ENCODE results near the gene RNF123. TPM values are rescaled to one million over a fixed set of nuclear protein-coding genes. Genes with fewer than 3 reads are reported as not detected.

RNF123 gene
- total RNA-seq (10 to 100 TPM; 66.4 to 70.0 TPM), polyA plus RNA-seq (10 to 100 TPM in 2 of 3 donors, 1 to 10 TPM in 1; 8.8 to 20.4 (median 10.5) TPM), total RNA-seq (50.8 to 64.7 (median 54.0) reads per million in 6 experiments)

DNA sequence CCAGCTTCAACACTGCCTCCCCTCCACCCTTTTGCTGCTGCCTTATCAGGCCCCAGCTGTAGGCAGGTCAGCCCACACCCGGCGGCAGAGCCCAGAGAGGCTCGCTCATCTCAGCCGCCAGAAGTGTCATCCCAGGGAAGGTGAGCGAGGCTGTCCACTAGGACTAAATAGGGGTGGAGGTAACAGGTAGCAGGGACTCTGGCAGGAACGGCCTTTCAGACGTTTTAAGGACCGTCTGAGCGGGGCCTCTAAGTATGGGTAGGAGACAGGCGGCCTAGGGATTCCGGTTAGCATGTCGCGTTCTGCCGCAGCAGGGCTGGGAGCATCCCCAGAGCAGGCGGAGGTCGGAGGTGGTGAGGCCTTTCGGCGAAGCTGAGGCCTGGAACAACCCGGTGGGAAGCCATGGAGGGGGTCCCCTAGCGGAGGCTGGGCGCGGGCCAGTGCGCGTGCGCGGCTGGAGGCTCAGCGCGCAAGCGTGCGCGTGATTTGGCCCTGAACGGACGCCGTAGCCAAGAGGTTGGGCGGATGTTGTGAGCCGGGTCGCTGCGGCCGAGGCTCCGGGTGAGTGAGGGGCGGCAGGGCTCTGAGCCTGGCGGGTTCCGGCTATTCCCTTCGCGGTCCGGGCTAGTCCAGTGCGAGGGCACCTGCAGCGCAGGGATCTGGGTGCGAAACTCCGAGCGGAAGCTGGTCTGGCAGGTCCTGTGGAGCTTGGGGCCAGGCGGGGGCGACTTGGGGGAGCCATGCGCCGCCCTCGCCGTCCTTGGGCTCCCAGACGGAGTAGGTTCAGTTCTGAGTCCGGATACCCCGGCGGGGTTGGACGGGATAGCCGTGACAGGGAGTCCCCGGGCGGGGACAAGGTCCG is at the start of gene RNF123, which contains the start of gene MST1:
RNF123 (plus strand) TSS at position 512 of the 862 bp plus-strand sequence. CDS start 1,609 bp downstream, outside the sequence.
MST1 (minus strand) TSS at position 429 of the 862 bp plus-strand sequence. CDS start 783 bp downstream, outside the sequence.
- DNase-seq: peak; percentile 86 to 97 (median 94)
- POLR2A ChIA-PET: interaction anchor here (0.6 to 1.5 kb wide), 6 partner anchors 10 to 620 kb away, joined by 3 to 5 read pairs (median 3); no protein-coding TSS in a partner anchor
- Mint-ChIP-seq H3K4me3 (peak within 1 kb of the TSS; percentile 92 to 98 (median 96)), H3K4me1 (peaks cover 16 to 53% (median 47%) of the 10 kb centered on the region in 4 donors), H3K27ac (peak within 1 kb of the TSS; percentile 93 to 99 (median 98)), H3K27me3 (no peaks in the 10 kb centered on the region), H3K36me3 (peaks cover 0 to 6% (median 1%) of the 10 kb centered on the region in 3 donors), H3K9me3 (no peaks in the 10 kb centered on the region)
- peak; percentile 77 to 79 for ATAC-seq

DNA sequence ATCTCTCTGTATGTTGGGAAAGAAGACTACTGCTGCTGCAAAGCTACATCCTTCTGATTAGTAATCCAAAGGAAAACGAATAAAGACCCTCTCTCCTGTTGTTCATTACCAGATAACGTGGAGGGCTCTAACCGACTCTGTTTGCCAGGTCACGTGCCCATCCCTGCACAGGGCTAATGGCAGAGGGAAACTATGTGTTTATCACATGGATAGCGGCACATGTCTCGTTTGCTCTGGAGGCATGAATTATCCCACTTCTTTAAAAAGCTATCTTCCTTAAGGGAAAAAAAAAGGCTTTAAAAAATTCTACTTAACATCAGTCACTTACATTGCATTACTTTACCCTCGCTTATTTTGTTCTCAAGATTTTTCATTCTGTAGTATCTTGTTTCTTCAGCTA is 48.1 kb upstream of the RNF123 start:
- no peaks in the 10 kb centered on the region for H3K36me3 Mint-ChIP-seq
- DNase-seq (no peak), ATAC-seq (no peak)
- no peaks in the 10 kb centered on the region for H3K27me3 Mint-ChIP-seq
- H3K4me3 Mint-ChIP-seq: no peak overlapping the region
- POLR2A ChIA-PET: interaction anchor here (0.6 kb wide), 1 partner anchor 142 kb away, joined by 4 read pairs; no protein-coding TSS in a partner anchor
- no peaks in the 10 kb centered on the region for H3K4me1 Mint-ChIP-seq
- H3K9me3 Mint-ChIP-seq: no peaks in the 10 kb centered on the region
- H3K27ac Mint-ChIP-seq: no peak overlapping the region

DNA sequence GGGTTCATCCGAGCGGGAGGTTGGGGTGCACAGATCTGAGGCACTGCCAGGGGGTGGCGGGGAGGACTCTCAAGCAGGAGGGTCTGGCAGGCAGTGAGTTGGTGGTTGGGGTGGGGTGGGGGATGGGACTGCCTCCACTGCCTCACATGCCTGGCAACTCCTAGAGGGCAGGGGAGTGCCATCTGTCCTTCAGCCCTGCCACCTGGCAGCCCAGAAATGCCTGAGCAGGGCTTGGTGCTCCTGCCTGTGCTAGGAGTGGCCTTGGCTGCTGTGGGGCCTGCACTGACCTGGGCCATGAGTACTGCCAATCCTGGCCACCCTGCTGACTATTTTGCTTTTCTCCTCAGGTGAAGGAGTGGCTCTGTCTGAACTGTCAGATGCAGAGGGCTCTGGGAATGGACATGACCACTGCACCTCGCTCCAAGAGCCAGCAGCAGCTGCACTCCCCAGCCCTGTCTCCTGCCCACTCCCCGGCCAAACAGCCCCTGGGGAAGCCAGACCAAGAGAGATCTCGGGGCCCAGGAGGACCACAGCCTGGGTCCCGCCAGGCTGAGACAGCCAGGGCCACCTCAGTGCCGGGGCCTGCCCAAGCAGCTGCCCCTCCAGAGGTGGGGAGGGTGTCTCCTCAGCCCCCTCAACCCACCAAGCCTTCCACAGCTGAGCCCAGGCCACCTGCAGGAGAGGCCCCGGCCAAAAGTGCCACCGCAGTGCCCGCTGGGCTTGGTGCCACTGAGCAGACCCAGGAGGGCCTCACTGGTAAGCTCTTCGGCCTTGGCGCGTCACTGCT is 47.2 kb upstream of the RNF123 start:
- no peaks in the 10 kb centered on the region for H3K36me3 Mint-ChIP-seq
- POLR2A ChIA-PET: no interaction called here
- DNase-seq (no peak), ATAC-seq (no peak)
- no peak overlapping the region for H3K4me3 Mint-ChIP-seq
- H3K9me3 Mint-ChIP-seq: no peaks in the 10 kb centered on the region
- no peaks in the 10 kb centered on the region for H3K27me3 Mint-ChIP-seq
- H3K27ac Mint-ChIP-seq: no peak overlapping the region
- no peaks in the 10 kb centered on the region for H3K4me1 Mint-ChIP-seq

- no peak overlapping the region for H3K27ac Mint-ChIP-seq
Measured at GRCh38 chr3:49642708-49643145, 46.6 kb upstream of the RNF123 start.

DNA sequence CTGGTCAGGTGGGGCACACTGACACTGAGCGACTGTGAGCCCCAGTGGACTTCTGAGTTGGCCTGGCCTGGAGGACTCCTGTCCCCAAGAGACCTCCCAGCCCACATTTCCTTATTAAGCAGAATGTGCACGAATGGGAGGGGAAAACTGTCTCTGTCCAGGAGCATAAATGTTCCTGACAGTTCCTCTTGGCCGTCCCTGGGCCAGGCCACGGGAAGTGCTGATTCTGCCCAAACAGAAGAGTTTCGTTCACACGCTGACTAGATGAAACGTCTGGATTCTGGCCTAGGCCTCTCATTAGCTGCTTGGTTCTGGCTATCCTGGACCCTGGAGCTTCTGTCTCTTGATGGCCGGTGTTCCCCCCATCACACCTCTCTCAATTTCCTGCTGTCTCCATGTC is 44.7 kb upstream of the RNF123 start:
- Mint-ChIP-seq H3K4me1 (no peaks in the 10 kb centered on the region), H3K27ac (no peak overlapping the region), H3K4me3 (no peak overlapping the region), H3K36me3 (no peaks in the 10 kb centered on the region), H3K9me3 (no peaks in the 10 kb centered on the region), H3K27me3 (no peaks in the 10 kb centered on the region)
- no peak for ATAC-seq
- no peak for DNase-seq
- POLR2A ChIA-PET: no interaction called here

More at GRCh38 chr3:49642708-49643145, 46.6 kb upstream of the RNF123 start:
- H3K36me3 Mint-ChIP-seq: no peaks in the 10 kb centered on the region
- H3K4me1 Mint-ChIP-seq: no peaks in the 10 kb centered on the region
- DNase-seq (no peak), ATAC-seq (no peak)
- no peak overlapping the region for H3K4me3 Mint-ChIP-seq
- H3K9me3 Mint-ChIP-seq: no peaks in the 10 kb centered on the region
- POLR2A ChIA-PET: no interaction called here
- no peaks in the 10 kb centered on the region for H3K27me3 Mint-ChIP-seq

- H3K36me3 Mint-ChIP-seq: no peaks in the 10 kb centered on the region
- H3K4me1 Mint-ChIP-seq: no peaks in the 10 kb centered on the region
- ATAC-seq (no peak), DNase-seq (no peak)
- H3K27ac Mint-ChIP-seq: no peak overlapping the region
- POLR2A ChIA-PET: no interaction called here
- H3K9me3 Mint-ChIP-seq: no peaks in the 10 kb centered on the region
- H3K4me3 Mint-ChIP-seq: no peak overlapping the region
- no peaks in the 10 kb centered on the region for H3K27me3 Mint-ChIP-seq
Measured at GRCh38 chr3:49646236-49646635, 43.1 kb upstream of the RNF123 start.

GRCh38 chr3:49647741-49648140 is 41.6 kb upstream of the RNF123 start:
- no peaks in the 10 kb centered on the region for H3K36me3 Mint-ChIP-seq
- H3K4me3 Mint-ChIP-seq: no peak overlapping the region
- no peak for ATAC-seq
- H3K27me3 Mint-ChIP-seq: no peaks in the 10 kb centered on the region
- no peaks in the 10 kb centered on the region for H3K9me3 Mint-ChIP-seq
- POLR2A ChIA-PET: no interaction called here
- H3K27ac Mint-ChIP-seq: no peak overlapping the region
- H3K4me1 Mint-ChIP-seq: no peaks in the 10 kb centered on the region
- no peak for DNase-seq

- Mint-ChIP-seq H3K27ac (peak overlapping the region in 1 of 10 donors; percentile 59), H3K4me3 (no peak overlapping the region), H3K36me3 (no peaks in the 10 kb centered on the region), H3K27me3 (no peaks in the 10 kb centered on the region), H3K4me1 (no peaks in the 10 kb centered on the region), H3K9me3 (no peaks in the 10 kb centered on the region)
- POLR2A ChIA-PET: no interaction called here
- no peak for DNase-seq
- ATAC-seq: no peak
Measured at GRCh38 chr3:49648354-49649019, 40.9 kb upstream of the RNF123 start.

DNA sequence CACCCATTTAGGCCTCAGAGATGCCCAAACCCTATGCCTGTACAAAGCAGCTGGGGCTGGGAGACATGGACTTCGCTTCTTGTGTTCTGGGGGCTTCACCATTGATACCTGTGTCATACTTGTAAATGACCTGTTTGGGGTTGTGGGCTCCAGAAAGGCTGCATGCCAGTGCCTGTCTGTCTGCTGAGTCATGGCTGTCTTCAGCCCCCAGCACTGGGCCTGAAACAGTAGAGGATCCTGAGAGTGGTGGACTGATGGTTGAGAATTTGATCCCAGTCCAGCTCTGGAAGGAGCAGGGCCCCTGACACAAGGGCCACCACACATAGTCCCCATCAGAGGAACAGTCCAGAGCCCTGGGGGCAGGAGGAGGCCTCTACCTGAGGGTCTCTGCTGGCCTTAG is 39.8 kb upstream of the RNF123 start:
- H3K9me3 Mint-ChIP-seq: no peaks in the 10 kb centered on the region
- no peak overlapping the region for H3K4me3 Mint-ChIP-seq
- ATAC-seq (no peak), DNase-seq (no peak)
- H3K27me3 Mint-ChIP-seq: no peaks in the 10 kb centered on the region
- H3K27ac Mint-ChIP-seq: peak overlapping the region in 1 of 10 donors; percentile 3
- no peaks in the 10 kb centered on the region for H3K4me1 Mint-ChIP-seq
- POLR2A ChIA-PET: no interaction called here
- H3K36me3 Mint-ChIP-seq: no peaks in the 10 kb centered on the region

DNA sequence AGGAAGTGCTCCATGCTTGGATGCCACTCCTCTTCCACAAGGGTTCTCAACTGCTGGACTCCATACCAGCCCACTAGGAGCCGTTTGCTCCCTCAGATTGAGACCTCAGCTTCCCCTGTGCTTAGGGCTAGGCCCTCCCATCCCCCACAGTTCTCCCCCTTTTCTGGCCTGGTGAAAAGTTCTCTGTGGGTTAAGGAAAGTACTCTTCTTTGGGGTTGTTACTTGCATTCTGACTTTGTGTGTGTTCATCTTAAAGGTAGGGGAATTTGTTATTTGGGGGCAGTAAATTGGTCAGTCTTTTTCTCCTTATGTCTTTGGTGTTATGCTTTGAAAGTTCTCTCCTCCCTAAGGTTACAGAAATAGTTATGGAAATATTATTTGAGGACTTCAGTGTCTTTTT is 39.2 kb upstream of the RNF123 start:
- no peak overlapping the region for H3K4me3 Mint-ChIP-seq
- H3K4me1 Mint-ChIP-seq: no peaks in the 10 kb centered on the region
- POLR2A ChIA-PET: no interaction called here
- peak overlapping the region in 1 of 10 donors; percentile 43 for H3K27ac Mint-ChIP-seq
- H3K36me3 Mint-ChIP-seq: no peaks in the 10 kb centered on the region
- H3K9me3 Mint-ChIP-seq: no peaks in the 10 kb centered on the region
- no peaks in the 10 kb centered on the region for H3K27me3 Mint-ChIP-seq
- no peak for ATAC-seq
- DNase-seq: no peak

DNA sequence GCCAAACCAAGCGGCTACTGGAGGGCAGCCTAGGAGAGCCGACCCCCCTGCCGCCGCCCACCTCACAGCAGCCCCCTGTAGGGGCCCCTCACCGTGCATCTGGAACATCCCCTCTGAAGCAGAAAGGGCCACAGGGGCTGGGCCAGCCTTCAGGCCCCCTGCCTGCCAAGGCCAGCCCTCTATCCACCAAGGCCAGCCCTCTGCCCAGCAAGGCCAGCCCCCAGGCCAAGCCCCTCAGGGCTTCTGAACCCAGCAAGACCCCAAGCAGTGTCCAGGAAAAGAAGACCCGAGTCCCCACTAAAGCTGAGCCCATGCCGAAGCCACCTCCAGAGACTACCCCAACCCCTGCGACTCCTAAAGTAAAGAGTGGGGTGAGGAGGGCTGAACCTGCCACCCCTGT is 38.7 kb upstream of the RNF123 start:
- POLR2A ChIA-PET: no interaction called here

DNA sequence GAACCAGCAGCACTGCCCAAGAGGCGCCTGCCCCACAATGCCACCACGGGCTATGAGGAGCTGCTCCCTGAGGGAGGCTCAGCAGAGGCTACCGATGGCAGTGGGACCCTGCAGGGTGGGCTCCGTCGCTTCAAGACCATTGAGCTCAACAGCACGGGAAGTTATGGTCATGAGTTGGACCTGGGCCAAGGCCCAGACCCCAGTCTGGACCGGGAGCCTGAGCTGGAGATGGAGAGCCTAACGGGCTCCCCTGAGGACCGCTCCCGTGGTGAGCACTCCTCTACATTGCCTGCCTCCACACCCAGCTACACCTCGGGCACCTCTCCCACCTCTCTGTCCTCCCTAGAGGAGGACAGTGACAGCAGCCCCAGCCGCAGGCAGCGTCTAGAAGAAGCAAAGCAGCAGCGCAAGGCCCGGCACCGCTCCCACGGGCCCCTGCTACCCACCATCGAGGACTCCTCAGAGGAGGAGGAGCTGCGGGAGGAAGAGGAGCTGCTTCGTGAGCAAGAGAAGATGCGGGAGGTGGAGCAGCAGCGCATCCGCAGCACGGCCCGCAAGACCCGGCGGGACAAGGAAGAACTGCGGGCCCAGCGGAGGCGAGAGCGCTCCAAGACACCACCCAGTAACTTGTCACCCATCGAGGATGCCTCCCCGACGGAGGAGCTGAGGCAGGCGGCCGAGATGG is 37.0 kb upstream of the RNF123 start:
- H3K27ac Mint-ChIP-seq: peak overlapping the region in 1 of 10 donors; percentile 37
- H3K4me3 Mint-ChIP-seq: no peak overlapping the region
- POLR2A ChIA-PET: no interaction called here
- no peaks in the 10 kb centered on the region for H3K4me1 Mint-ChIP-seq
- peaks cover 0 to 8% (median 5%) of the 10 kb centered on the region in 5 donors for H3K27me3 Mint-ChIP-seq
- ATAC-seq (no peak), DNase-seq (no peak)
- no peaks in the 10 kb centered on the region for H3K9me3 Mint-ChIP-seq
- no peaks in the 10 kb centered on the region for H3K36me3 Mint-ChIP-seq

More for the DNA sequence above, 38.7 kb upstream of the RNF123 start:
- Mint-ChIP-seq H3K4me3 (no peak overlapping the region), H3K36me3 (no peaks in the 10 kb centered on the region), H3K4me1 (no peaks in the 10 kb centered on the region), H3K9me3 (no peaks in the 10 kb centered on the region), H3K27me3 (no peaks in the 10 kb centered on the region), H3K27ac (peak overlapping the region in 1 of 10 donors; percentile 43)
- ATAC-seq: no peak
- no peak for DNase-seq

Measured in naive thymus-derived CD8-positive, alpha-beta T cell (primary cell).